RPMI7951 (cell line): ENCODE results near the gene MAGI3. TPM values are rescaled to one million over a fixed set of nuclear protein-coding genes. Genes with fewer than 3 reads are reported as not detected.
"Not testable (repeated sequence)": the region's sequence is repeated elsewhere in the genome, so short reads cannot be mapped to it uniquely, and the experiment has no call there.

Experiments
- DNase-seq: peaks from one replicate; pipeline ENCODE4 v3.0.0-alpha.2; 2012; ENCODE audit warnings: low read depth
- total RNA-seq: library from RNA; depleted of rRNA; stranded (reverse); fragments of >200 nt; shearing (Covaris generic); gene quantifications from 2 replicates; pipeline ENCODE4 v1.2.3, GENCODE V29; 2014

The MAGI3 gene
- total RNA-seq, 1 experiment from 2014 or later, result 8.1 TPM

DNA sequence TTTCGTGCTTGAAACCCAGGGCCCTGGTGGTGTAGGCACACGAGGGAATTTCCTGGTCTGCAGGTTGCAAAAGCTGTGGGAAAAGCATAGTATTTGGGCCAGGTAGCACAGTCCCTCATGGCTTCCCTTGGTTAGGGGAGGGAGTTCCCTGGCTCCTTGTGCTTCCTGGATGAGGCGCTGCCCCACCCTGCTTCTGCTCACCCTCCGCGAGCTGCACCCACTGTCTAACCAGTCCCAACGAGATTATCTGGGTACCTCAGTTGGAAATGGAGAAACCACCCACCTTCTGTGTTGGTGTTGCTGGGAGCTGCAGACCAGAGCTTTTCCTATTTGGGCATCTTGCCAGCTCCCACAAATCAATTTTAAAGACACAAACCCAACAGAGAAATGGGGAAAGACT is 186.0 kb downstream of the MAGI3 start:
- DNase-seq, result no peak

DNA sequence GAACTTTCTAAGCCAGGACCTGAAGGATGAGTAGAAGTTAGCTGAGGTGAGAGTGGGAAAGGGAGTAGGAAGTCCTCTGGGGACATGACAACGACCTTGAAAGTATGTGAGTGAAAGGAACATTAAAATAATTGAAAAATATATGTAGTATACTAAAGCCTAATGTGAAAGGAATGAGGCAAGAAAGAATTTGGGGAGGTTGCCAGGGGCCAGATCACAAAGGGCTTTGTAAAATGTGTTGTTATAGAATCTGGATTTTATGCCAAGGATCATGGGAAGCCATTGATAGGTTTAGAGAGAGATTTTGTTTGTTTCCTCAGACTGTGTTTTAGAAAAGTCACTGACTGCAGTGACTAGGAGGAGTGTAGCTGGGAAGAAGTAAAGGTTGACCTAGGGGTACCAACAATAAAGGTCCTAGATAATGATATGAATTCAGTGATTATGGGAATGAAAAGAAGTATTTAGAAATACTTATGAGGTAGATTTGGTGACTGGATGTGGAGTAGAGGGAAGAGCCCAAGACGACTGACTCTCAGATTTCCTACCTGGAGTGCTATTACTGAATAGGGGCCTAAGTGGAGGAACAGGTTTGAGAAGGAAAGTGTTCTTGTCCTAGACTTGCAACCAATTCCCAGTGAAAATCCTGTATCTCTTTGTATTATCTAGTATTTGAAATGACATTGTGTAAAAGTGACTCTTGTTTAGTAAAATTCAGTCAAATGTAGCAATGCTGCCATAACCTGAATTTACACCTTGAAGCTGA is 189.1 kb downstream of the MAGI3 start:
- DNase-seq, result no peak

- no peak for DNase-seq
Measured at GRCh38 chr1:113581323-113581722, 191.0 kb downstream of the MAGI3 start.

DNA sequence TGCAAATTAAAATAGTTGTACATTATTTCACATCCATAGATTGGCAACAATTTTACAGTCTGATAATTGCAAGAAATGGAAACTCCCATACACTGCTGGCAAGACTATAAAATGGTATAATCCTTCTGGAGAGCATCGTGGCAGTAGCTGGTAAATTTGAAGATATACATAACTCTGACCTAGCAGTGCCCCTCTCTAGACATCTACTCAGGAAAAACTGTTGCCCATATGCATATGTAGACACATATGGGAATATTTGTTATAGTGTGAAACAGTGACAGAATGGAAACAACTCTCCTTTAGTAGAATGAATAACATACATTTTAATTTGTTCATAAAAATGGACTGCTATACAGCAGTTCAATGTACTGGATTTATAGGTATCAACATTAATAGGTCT is 191.8 kb downstream of the MAGI3 start:
- no peak for DNase-seq

GRCh38 chr1:113587475-113587874 is 197.2 kb downstream of the MAGI3 start:
- no peak for DNase-seq

DNA sequence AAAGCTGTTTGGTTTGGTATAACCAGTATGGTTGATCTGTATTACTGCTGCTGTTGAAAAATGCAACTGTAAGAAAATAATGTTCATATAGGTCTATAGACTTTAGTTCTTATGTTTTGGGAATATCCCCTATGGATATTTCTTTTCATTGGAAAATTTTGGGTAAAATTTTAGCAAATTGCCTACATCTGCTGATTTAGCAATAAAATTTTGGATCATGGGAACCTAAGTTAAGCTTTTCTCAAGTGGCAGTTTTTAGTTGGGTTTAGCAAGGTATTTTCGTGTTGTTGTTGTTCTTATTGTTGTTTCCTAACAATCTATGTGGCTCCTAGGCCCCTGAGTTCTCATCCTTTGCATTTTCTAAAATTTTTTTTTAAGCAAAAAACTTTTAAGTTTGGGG is 201.9 kb downstream of the MAGI3 start:
- DNase-seq, result no peak

- no peak for DNase-seq
Measured at GRCh38 chr1:113593550-113594297, 203.4 kb downstream of the MAGI3 start.

DNA sequence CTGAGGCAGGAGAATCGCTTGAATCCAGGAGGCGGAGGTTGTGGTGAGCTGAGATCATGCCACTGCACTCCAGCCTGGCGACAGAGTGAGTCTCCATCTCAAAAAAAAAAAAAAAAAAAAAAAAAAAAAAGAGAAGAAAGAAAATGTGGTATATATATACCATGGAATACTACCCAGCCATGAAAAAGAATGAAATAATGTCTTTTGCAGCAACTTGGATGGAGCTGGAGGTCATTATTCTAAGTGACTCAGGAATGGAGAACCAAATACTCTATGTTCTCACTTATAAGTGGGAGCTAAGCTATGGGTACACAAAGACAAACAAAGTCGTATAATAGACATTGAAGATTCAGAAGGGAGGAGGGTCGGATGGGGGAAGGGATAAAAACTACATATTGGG is 214.2 kb downstream of the MAGI3 start:
- DNase-seq, result not testable (repeated sequence)

- DNase-seq, result no peak
Measured at GRCh38 chr1:113605146-113605545, 214.8 kb downstream of the MAGI3 start.

- no peak for DNase-seq
Measured at GRCh38 chr1:113608399-113608798, 218.1 kb downstream of the MAGI3 start.

- DNase-seq, result no peak
Measured at GRCh38 chr1:113610372-113610771, 220.1 kb downstream of the MAGI3 start.

GRCh38 chr1:113615425-113615824 is 225.1 kb downstream of the MAGI3 start:
- DNase-seq, result peak; percentile 18

- DNase-seq, result no peak
Measured at GRCh38 chr1:113616156-113616555, 225.8 kb downstream of the MAGI3 start.

DNA sequence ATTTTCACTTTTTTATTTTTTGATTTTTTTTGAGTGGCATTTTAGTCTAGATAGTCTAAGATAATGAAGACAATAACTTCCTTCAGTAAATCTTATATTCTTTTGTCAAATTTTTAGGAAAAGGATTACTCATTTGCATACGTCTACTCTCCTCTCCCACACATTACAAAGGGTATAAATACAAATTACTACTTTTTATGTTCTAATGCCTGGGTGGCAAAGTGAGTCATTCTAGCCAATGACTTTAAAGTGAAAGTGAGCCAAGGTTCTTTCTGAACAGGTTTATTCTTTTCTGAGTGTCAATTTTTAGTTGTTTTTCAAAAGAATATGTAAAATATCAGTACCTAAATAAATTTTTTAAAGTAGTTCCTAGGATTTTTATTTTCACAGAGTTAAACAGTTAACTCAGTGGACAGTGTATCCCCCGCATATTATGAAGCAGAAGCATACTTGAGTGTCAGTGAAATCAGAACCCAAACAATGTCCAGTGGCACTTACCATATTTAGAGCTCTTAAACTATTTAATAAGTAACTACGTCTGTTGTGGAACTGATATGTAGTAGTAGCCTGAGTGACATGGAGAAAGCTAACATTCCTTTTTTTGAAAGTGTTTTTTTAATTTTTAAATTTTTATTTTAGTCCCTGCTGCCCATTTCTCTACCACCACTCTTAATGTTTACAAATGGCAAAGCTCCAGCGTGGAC is 227.3 kb downstream of the MAGI3 start:
- peak; percentile 16 for DNase-seq

DNA sequence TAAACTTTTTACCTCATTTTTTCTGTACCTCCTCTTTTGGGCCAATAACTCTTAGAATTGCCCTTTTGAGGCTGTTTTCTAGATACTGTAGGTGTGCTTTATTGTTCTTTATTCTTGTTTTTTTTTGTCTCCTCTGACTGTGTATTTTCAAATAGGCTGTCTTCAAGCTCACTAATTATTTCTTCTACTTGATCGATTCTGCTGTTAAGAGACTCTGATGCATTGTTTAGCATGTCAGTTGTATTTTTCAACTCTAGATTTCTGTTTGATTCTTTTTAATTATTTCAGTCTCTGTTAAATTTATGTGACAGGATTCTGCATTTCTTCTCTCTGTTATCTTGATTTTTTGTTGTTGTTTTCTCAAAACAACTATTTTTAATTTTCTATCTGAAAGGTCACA is 238.7 kb downstream of the MAGI3 start:
- no peak for DNase-seq

- DNase-seq, result no peak
Measured at GRCh38 chr1:113630340-113631327, 240.3 kb downstream of the MAGI3 start.

DNA sequence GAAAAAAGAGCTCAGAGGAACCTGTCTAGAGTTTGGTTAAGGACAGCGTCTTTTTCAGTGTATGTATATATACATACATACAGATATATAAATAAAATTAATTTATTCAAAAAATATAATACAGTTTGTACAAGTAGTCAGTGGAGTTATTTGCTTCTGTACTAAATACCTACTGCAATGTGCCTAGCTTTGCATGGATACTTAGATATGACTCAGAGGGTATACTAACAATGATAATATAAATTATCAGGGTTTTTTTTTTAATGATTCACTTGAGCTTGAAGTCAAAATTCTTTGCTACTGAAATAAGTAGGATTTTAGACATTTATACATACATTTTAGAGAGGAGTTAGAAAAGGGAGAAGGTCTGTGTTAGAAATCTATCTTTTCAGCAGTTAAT is 251.1 kb downstream of the MAGI3 start:
- no peak for DNase-seq

GRCh38 chr1:113647164-113647563 is 256.8 kb downstream of the MAGI3 start:
- no peak for DNase-seq

DNA sequence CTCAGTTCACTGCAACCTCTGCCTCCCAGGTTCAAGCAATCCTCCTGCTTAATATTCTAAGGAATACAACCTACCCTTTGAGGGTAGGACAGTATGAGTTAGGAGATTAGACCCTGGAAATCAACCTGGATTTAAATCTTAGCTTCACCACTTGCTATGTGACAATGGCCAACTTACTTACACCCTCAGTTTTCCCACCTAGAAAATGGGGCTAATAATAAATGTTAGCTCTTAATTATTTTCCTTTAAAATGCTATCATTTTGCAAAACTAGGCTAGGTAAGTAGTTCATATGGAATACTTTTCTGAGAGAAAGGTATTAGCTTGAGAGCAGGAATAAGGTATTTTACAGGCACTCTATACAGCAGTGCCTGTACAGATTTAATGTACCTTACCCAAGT is 258.2 kb downstream of the MAGI3 start:
- DNase-seq, result no peak

- no peak for DNase-seq
Measured at GRCh38 chr1:113652771-113653170, 262.5 kb downstream of the MAGI3 start.

DNA sequence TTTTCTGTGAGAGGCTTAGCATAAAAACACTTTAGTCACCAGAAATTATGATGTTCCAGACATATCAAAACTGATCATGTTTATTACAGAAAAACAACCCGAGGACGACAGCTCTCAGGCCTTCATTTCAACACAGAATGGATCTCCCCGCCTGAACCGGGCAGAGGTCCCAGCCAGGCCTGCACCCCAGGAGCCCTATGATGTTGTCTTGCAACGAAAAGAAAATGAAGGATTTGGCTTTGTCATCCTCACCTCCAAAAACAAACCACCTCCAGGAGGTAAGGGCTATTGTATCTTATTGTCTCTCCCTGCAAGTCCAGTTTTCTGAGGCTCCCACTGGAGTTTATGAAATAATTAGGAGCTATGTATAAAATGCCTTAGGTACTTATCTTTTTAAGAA is 263.4 kb downstream of the MAGI3 start:
- DNase-seq, result no peak
